ENCODE results near the gene FMNL2.

GRCh38 chr2:152304836-152305235 is 30.1 kb upstream of the FMNL2 start:
- no peak for TF ChIP-seq FOXM1 (IDR thresholded peaks at IDR 0.05; ENCODE audit: borderline replicate concordance)
- no peak for TF ChIP-seq BHLHE40 (IDR thresholded peaks at IDR 0.05; ENCODE audit: borderline replicate concordance)
- no peak for TF ChIP-seq SP1 (IDR thresholded peaks at IDR 0.05)
- no peak for TF ChIP-seq FOXA1 (IDR thresholded peaks at IDR 0.05)
- TF ChIP-seq HDGF (IDR thresholded peaks at IDR 0.05; ENCODE audit: borderline replicate concordance) = no peak
- no peak for TF ChIP-seq ARNT (IDR thresholded peaks at IDR 0.05)
- no peak for TF ChIP-seq ELF4 (IDR thresholded peaks at IDR 0.05)
- TF ChIP-seq FOXK2 (IDR thresholded peaks at IDR 0.05) = no peak
- TF ChIP-seq NFRKB (IDR thresholded peaks at IDR 0.05) = no peak
- TF ChIP-seq ZNF384 (IDR thresholded peaks at IDR 0.05) = no peak
- TF ChIP-seq CTBP1 (IDR thresholded peaks at IDR 0.05; ENCODE audit: borderline replicate concordance) = no peak

All from HEK293T (cell line).